BLaER1 (cell line): ENCODE data around the gene DNMBP.
A peak's percentile ranks its signal among the peaks of the same experiment; 100 is the strongest.
"Not testable (repeated sequence)": the region's sequence is repeated elsewhere in the genome, so short reads cannot be mapped to it uniquely, and the experiment has no call there.

ENCODE experiments used
- H3K27ac ChIP-seq: shearing (Covaris generic); formaldehyde crosslinking; 2 replicates; pipeline ENCODE4 v1.8.1; 2022
- H3K27me3 ChIP-seq: shearing (Covaris generic); formaldehyde crosslinking; 2 replicates; pipeline ENCODE4 v1.8.1; 2022
- H3K36me3 ChIP-seq: shearing (Covaris generic); formaldehyde crosslinking; 2 replicates; pipeline ENCODE4 v1.8.1; 2022
- H3K4me1 ChIP-seq: shearing (Covaris generic); formaldehyde crosslinking; 2 replicates; pipeline ENCODE4 v1.8.1; 2022
- H3K4me2 ChIP-seq: shearing (Covaris generic); formaldehyde crosslinking; 2 replicates; pipeline ENCODE4 v1.8.1; 2022
- H3K4me3 ChIP-seq: shearing (Covaris generic); formaldehyde crosslinking; 2 replicates; pipeline ENCODE4 v1.8.1; 2022
- H3K9ac ChIP-seq: shearing (Covaris generic); formaldehyde crosslinking; 2 replicates; pipeline ENCODE4 v1.8.1; 2022
- H3K9me3 ChIP-seq: shearing (Covaris generic); formaldehyde crosslinking; 2 replicates; pipeline ENCODE4 v1.8.1; 2022
- H4K20me1 ChIP-seq: shearing (Covaris generic); formaldehyde crosslinking; 2 replicates; pipeline ENCODE4 v1.8.1; 2022
- Cebpa-rat ChIP-seq: shearing (Covaris generic); IDR thresholded peaks from 2 replicates; pipeline ENCODE4 v1.8.1; 2022

DNMBP gene

GRCh38 chr10:99976886-99977665 is 32.7 kb downstream of the DNMBP start:
- H3K27ac ChIP-seq, result no peak overlapping the region
- no peak overlapping the region for H3K4me3 ChIP-seq

GRCh38 chr10:99975942-99976809 is 33.6 kb downstream of the DNMBP start:
- H3K9me3 ChIP-seq, result no peaks in the 10 kb centered on the region
- TF ChIP-seq Cebpa-rat, result no peak
- no peak overlapping the region for H3K9ac ChIP-seq
- peak overlapping the region; percentile 32 for H3K27ac ChIP-seq
- peaks cover 38% of the 10 kb centered on the region for H3K4me1 ChIP-seq
- peaks cover 15% of the 10 kb centered on the region for H3K36me3 ChIP-seq
- H3K4me3 ChIP-seq, result no peak overlapping the region
- H4K20me1 ChIP-seq, result no peaks in the 10 kb centered on the region
- H3K27me3 ChIP-seq, result no peaks in the 10 kb centered on the region
- peak overlapping the region; percentile 45 for H3K4me2 ChIP-seq

More at GRCh38 chr10:99976886-99977665, 32.7 kb downstream of the DNMBP start:
- no peaks in the 10 kb centered on the region for H3K27me3 ChIP-seq
- H3K9me3 ChIP-seq, result no peaks in the 10 kb centered on the region
- H3K4me2 ChIP-seq, result no peak overlapping the region
- no peaks in the 10 kb centered on the region for H4K20me1 ChIP-seq
- 0 out of 2 replicates have a peak, but pooled peaks cover 7% of the 10 kb centered on the region for H3K36me3 ChIP-seq
- no peak overlapping the region for H3K9ac ChIP-seq
- H3K4me1 ChIP-seq, result peaks cover 45% of the 10 kb centered on the region
- no peak for TF ChIP-seq Cebpa-rat

GRCh38 chr10:99975106-99975829 is 34.5 kb downstream of the DNMBP start:
- Histone ChIP-seq H3K4me3 (no peak overlapping the region), H3K4me1 (peaks cover 33% of the 10 kb centered on the region), H3K9me3 (no peaks in the 10 kb centered on the region), H3K27me3 (no peaks in the 10 kb centered on the region), H3K27ac (no peak overlapping the region), H4K20me1 (no peaks in the 10 kb centered on the region), H3K9ac (no peak overlapping the region), H3K4me2 (peak overlapping the region; percentile 45), H3K36me3 (peaks cover 23% of the 10 kb centered on the region)
- no peak for TF ChIP-seq Cebpa-rat

GRCh38 chr10:99973190-99973589 is 36.6 kb downstream of the DNMBP start:
- Histone ChIP-seq H3K36me3 (peaks cover 44% of the 10 kb centered on the region), H3K4me1 (peaks cover 25% of the 10 kb centered on the region), H3K27ac (no peak overlapping the region), H3K9ac (no peak overlapping the region), H3K4me2 (no peak overlapping the region), H3K9me3 (no peaks in the 10 kb centered on the region), H3K27me3 (no peaks in the 10 kb centered on the region), H4K20me1 (no peaks in the 10 kb centered on the region), H3K4me3 (no peak overlapping the region)
- no peak for TF ChIP-seq Cebpa-rat

GRCh38 chr10:99967961-99968360 is 41.8 kb downstream of the DNMBP start:
- H3K4me1 ChIP-seq, result no peaks in the 10 kb centered on the region
- H3K27ac ChIP-seq, result no peak overlapping the region
- no peaks in the 10 kb centered on the region for H4K20me1 ChIP-seq

GRCh38 chr10:99966306-99966705 is 43.4 kb downstream of the DNMBP start:
- Histone ChIP-seq H3K27ac (no peak overlapping the region), H3K4me3 (no peak overlapping the region), H3K27me3 (no peaks in the 10 kb centered on the region), H3K36me3 (peaks cover 52% of the 10 kb centered on the region), H3K4me1 (no peaks in the 10 kb centered on the region), H3K4me2 (no peak overlapping the region), H3K9ac (no peak overlapping the region), H3K9me3 (no peaks in the 10 kb centered on the region), H4K20me1 (no peaks in the 10 kb centered on the region)
- TF ChIP-seq Cebpa-rat, result no peak

More at GRCh38 chr10:99967961-99968360, 41.8 kb downstream of the DNMBP start:
- peaks cover 66% of the 10 kb centered on the region for H3K36me3 ChIP-seq
- H3K4me3 ChIP-seq, result no peak overlapping the region
- no peak for TF ChIP-seq Cebpa-rat
- no peaks in the 10 kb centered on the region for H3K27me3 ChIP-seq
- no peak overlapping the region for H3K9ac ChIP-seq
- no peak overlapping the region for H3K4me2 ChIP-seq
- no peaks in the 10 kb centered on the region for H3K9me3 ChIP-seq

GRCh38 chr10:99965700-99966099 is 44.0 kb downstream of the DNMBP start:
- H3K27ac ChIP-seq, result no peak overlapping the region

GRCh38 chr10:99964791-99965190 is 45.0 kb downstream of the DNMBP start:
- H3K9ac ChIP-seq, result no peak overlapping the region
- no peak for TF ChIP-seq Cebpa-rat
- H4K20me1 ChIP-seq, result no peaks in the 10 kb centered on the region
- H3K27ac ChIP-seq, result no peak overlapping the region
- no peaks in the 10 kb centered on the region for H3K9me3 ChIP-seq
- H3K4me2 ChIP-seq, result no peak overlapping the region
- H3K27me3 ChIP-seq, result no peaks in the 10 kb centered on the region
- H3K4me3 ChIP-seq, result no peak overlapping the region
- no peaks in the 10 kb centered on the region for H3K4me1 ChIP-seq
- H3K36me3 ChIP-seq, result peaks cover 38% of the 10 kb centered on the region

More at GRCh38 chr10:99965700-99966099, 44.0 kb downstream of the DNMBP start:
- H3K9ac ChIP-seq, result no peak overlapping the region
- no peaks in the 10 kb centered on the region for H4K20me1 ChIP-seq
- peaks cover 47% of the 10 kb centered on the region for H3K36me3 ChIP-seq
- no peaks in the 10 kb centered on the region for H3K4me1 ChIP-seq
- no peak overlapping the region for H3K4me3 ChIP-seq
- H3K4me2 ChIP-seq, result no peak overlapping the region
- TF ChIP-seq Cebpa-rat, result no peak
- no peaks in the 10 kb centered on the region for H3K9me3 ChIP-seq
- H3K27me3 ChIP-seq, result no peaks in the 10 kb centered on the region

- H3K36me3 ChIP-seq, result peaks cover 26% of the 10 kb centered on the region
- not testable (repeated sequence) for H4K20me1 ChIP-seq, H3K27me3 ChIP-seq, H3K9me3 ChIP-seq, H3K4me2 ChIP-seq, H3K4me1 ChIP-seq, H3K4me3 ChIP-seq, H3K27ac ChIP-seq, H3K9ac ChIP-seq
These were observed 46.1 kb downstream of the DNMBP start for GRCh38 chr10:99963467-99964165.
